NCI-H460 (cell line): Measurements from ENCODE around the gene HOXD4. TPM values are rescaled to one million over a fixed set of nuclear protein-coding genes. Genes with fewer than 3 reads are reported as not detected.

ENCODE experiments used
- DNase-seq: peaks from one replicate; pipeline ENCODE4 v3.0.0-alpha.2; 2016; ENCODE audit warnings: low read depth; ENCODE audit errors: extremely low read depth
- total RNA-seq: library from RNA; depleted of rRNA; stranded (reverse); fragments of >200 nt; shearing (Covaris generic); gene quantifications from 2 replicates; pipeline ENCODE4 v1.2.3, GENCODE V29; 2014

HOXD4 gene
- total RNA-seq, 1 experiment from 2014 or later: not detected

DNA sequence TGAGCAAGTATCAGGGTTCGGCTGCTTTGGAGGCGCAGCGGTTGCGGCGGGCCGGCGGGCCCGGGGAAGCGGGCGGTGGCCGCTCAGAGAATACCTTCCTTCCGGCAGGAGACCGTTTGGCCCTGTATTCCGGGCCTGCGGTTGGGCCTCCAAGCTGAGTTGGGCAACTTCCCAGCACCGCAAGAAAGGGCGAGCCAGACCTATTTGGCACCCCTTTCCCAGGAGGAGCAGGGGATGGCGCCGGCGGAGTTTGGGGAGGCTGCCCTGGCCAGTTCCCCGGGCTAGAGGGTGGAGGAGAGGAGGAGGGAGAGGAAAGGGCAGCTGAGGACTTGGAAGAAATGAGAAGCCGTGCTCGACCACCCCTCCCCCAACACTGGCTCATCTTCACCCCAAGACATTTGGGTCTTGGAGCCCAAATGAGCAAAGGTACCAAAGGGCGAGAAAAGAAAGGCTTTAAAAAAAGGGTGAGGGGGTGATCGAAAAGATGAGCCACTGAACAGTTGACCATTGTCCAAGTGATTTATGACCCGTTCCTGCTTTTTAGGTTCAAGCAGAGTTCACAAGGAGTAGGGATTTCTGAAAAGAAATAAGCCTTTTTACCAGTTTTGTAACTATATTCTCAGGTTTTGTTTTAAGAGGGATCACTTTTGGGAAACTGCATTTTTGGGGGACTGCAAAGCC lies 14.2 kb downstream of the HOXD4 start:
- DNase-seq: no peak

DNA sequence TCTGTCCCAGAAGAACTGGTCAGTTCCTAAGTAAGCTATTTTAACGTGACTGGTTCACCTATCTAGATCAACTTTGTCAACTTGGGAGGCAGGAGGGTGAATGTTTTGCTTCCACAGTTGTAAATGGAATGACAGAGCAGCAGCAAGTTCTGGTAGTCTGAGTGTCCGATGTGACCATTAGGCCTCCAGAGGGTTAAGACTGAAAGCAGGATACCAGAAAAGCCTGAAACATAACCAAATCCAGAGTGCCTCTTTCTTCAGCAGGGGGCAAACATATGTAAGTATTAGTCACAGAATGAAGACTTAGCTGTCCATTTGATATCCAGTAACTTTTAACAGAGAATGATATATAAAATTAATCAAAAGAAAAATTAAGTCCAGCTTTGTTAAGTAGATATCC lies 14.9 kb downstream of the HOXD4 start:
- DNase-seq: no peak

GRCh38 chr2:176167398-176167797 lies 16.0 kb downstream of the HOXD4 start:
- DNase-seq: no peak

GRCh38 chr2:176169181-176169580 lies 17.8 kb downstream of the HOXD4 start:
- DNase-seq: no peak

- DNase-seq: no peak
Measured at GRCh38 chr2:176169711-176170110, 18.4 kb downstream of the HOXD4 start.

GRCh38 chr2:176170602-176171305 lies 19.4 kb downstream of the HOXD4 start:
- no peak for DNase-seq

DNA sequence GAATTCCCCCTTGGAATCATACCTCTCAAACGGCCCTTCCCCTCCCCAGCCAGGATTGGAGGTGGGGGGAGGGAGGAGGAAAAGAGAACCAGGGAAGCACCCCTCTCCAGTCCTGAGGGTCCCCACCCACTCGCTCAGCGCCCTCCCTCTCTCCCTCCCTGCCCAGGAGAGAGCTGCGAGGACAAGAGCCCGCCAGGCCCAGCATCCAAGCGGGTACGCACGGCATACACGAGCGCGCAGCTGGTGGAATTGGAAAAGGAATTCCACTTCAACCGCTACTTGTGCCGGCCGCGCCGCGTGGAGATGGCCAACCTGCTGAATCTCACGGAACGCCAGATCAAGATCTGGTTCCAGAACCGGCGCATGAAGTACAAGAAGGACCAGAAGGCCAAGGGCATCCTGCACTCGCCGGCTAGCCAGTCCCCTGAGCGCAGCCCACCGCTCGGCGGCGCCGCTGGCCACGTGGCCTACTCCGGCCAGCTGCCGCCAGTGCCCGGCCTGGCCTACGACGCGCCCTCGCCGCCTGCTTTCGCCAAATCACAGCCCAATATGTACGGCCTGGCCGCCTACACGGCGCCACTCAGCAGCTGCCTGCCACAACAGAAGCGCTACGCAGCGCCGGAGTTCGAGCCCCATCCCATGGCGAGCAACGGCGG lies 20.1 kb downstream of the HOXD4 start:
- no peak for DNase-seq

GRCh38 chr2:176172007-176172894 lies 20.9 kb downstream of the HOXD4 start:
- no peak for DNase-seq

GRCh38 chr2:176172895-176173566 lies 21.7 kb downstream of the HOXD4 start:
- no peak for DNase-seq

- no peak for DNase-seq
Measured at GRCh38 chr2:176173567-176174381, 22.4 kb downstream of the HOXD4 start.

- DNase-seq: no peak
Measured at GRCh38 chr2:176174382-176174823, 23.1 kb downstream of the HOXD4 start.

DNA sequence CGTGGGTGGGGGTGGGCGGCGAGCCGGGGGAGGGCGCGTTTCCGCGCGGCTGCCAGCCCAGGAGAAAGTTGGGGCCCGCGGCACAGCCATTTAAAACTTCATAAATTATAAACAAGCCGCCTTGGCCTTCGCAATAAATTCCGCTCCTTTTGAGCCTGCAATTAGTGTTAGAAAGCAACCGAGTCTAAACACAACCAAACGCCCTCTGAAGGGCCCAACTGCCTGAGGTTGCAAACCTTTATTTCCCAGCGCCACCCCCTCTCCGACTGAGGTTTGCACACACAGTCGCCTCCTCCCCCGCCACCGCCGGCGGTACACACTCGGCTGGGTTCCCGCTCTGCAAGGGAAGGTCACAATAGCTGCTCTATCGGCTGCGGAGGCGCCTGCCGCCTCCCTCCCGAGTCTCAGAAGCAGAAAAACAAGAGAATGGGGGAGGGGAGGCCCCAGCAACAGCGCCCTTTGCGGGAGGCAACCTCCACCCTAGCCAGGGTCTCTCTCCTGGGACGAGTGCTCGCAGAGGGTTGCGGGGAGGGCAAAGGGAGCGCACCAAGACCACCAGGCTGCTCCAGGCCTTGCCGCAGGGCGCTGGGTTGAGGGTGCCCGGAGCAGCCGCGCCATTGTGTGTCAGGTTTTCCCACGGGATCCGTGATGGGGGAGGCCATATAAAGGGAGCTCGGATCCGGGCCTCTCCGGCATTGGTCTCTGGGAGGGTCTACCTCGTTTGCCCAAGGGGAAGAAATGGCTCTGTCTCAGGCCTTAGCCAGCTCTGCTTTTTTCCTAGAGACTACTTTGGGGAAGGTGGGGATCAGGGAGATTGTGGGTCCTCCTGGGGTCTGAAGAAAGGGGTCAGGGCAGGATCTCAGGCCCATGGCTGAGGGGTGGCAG lies 23.7 kb downstream of the HOXD4 start:
- DNase-seq: no peak

DNA sequence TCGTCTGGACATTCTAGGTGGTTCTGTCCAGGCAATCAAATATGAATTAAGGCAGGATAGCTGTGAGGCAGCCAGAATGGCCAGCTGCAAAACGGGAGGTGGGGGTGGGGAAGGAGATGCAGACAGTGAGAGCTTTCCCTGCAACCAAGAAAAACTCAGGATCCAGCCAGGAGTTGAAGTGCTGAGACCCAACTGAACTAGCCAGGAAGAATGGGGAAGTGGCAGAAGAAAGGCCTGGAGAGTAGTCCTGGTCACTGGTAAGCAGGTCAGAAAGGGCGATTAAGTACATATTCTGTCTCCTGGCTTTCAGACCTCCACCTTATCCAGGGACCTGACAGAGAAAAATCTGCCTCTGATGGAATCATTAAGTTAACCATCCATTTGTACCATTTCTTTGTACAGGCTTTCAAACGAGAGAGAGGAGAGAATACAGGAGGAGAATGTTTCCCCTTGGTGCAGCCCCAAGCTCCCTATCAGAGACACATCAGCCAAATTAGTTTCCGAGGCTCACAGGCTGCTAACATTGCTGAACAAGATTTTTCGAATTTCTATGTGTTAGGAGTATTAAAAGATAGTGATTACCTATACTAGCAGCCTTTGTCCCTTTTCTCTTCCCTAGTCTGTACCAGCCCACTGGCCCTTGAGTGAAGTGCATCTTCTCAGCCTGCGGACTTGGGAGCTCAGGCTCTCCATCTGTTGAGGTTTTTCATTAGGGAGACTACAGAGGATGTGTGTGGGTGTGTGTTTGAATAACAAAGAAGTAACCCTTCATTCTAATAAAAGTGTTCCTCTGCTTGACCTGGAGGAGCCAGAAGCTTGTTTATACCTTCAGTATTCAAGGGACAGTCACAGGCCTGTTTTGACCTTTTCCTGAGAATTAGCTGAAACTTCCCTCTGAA lies 24.6 kb downstream of the HOXD4 start:
- no peak for DNase-seq

DNA sequence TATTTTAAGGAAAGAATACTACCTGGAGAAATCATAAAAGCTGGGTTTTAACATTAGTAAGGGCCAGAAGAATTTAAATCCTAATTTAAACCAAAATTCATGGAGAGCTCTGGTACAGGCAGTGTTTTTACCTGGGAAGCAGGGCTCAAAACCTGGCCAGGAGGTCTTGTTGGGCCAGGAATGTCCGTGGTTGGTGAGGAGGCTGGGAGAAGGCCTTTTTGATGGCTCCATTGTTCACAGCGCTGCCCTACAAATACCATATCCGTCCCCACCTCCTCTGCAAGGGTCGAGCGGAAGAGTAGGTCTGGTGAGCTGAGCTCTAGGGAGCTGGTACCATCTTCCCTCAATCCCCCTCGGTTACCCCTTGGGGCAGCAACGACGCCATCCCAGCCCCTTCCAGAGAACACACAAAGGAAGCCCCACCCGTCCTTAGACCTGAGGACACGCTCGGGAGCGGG lies 26.3 kb downstream of the HOXD4 start:
- DNase-seq: no peak

DNA sequence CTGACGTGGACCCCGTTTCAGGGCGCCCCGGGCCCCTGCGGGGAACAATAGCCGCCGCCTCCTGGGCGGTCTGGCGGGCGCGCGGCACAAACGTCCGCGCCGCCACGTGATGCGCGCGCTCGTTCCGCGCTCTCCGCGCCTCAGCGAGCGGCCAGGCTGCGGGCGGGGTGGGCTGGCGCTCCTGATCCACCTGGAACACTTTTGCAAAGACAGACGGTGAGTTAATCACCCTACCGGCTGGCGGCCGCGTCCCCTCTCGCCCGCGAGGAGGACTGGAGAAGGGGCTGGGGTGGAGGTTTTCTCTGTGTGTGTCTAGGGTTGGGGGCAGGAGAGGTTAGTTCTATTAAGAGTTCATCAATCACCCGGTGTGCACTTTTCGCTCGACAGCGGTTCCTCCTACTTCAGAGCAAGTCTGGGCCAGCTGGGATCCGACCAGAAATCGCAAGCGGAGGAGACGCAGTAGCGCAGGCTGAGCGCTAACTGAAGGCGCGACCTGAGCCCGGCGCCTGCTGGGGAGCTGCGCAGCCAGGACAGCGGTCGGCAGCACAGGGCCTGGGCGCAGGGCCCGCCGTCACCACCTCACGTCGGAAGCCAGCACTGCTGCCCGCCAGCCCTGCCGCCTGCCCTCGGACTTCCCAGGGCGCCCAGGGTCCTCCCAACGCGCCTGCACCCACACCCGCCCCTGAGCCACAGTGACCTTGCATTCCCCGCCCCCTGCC lies 26.8 kb downstream of the HOXD4 start:
- no peak for DNase-seq

- DNase-seq: no peak
Measured at GRCh38 chr2:176178757-176179295, 27.5 kb downstream of the HOXD4 start.
